Measurements from ENCODE around the gene UNC45A.

Gene UNC45A

GRCh38 chr15:90945091-90945490 is 10.0 kb downstream of the UNC45A start:
- no peak for DNase-seq (ENCODE audit: low read depth)
- no peak for TF ChIP-seq CTCF (conservative IDR thresholded peaks at IDR 0.05; ENCODE audit: low read length)
- no peak overlapping the region for H3K4me3 ChIP-seq (ENCODE audit: low read length)

- no peak for DNase-seq (ENCODE audit: low read depth)
These were observed 11.5 kb downstream of the UNC45A start for GRCh38 chr15:90946538-90946937.

GRCh38 chr15:90946941-90947576 is 12.0 kb downstream of the UNC45A start:
- no peak for TF ChIP-seq CTCF (conservative IDR thresholded peaks at IDR 0.05; ENCODE audit: low read length)
- no peak for DNase-seq (ENCODE audit: low read depth)
- H3K4me3 ChIP-seq (ENCODE audit: low read length), result no peak overlapping the region

More at GRCh38 chr15:90946538-90946937, 11.5 kb downstream of the UNC45A start:
- TF ChIP-seq CTCF (conservative IDR thresholded peaks at IDR 0.05; ENCODE audit: low read length), result no peak
- H3K4me3 ChIP-seq (ENCODE audit: low read length), result no peak overlapping the region

GRCh38 chr15:90947577-90948357 is 12.7 kb downstream of the UNC45A start:
- no peak overlapping the region for H3K4me3 ChIP-seq (ENCODE audit: low read length)
- no peak for DNase-seq (ENCODE audit: low read depth)
- no peak for TF ChIP-seq CTCF (conservative IDR thresholded peaks at IDR 0.05; ENCODE audit: low read length)

GRCh38 chr15:90948506-90948905 is 13.4 kb downstream of the UNC45A start:
- no peak for DNase-seq (ENCODE audit: low read depth)
- no peak for TF ChIP-seq CTCF (conservative IDR thresholded peaks at IDR 0.05; ENCODE audit: low read length)
- H3K4me3 ChIP-seq (ENCODE audit: low read length), result no peak overlapping the region

GRCh38 chr15:90949979-90950675 is 15.0 kb downstream of the UNC45A start:
- H3K4me3 ChIP-seq (ENCODE audit: low read length), result no peak overlapping the region

More at GRCh38 chr15:90949979-90950675, 15.0 kb downstream of the UNC45A start:
- TF ChIP-seq CTCF (conservative IDR thresholded peaks at IDR 0.05; ENCODE audit: low read length), result no peak
- DNase-seq (ENCODE audit: low read depth), result no peak
